Body of pancreas (tissue), 4 donors: ENCODE data around the gene HOXD3. TPM values are rescaled to one million over a fixed set of nuclear protein-coding genes. Genes with fewer than 3 reads are reported as not detected.
A peak's percentile ranks its signal among the peaks of the same experiment; 100 is the strongest.

Experiments
- ATAC-seq: fragments of 150-250 bp; one replicate; pipeline ENCODE4 v1.9.1; 2016
- DNase-seq, 4 donors: peaks; one replicate each; pipeline ENCODE4 v3.0.0-alpha.2; 2019
- H3K27ac ChIP-seq, 4 donors: fragments of 200-600 bp; sonication (generic); 1 replicate in 3 of 4; 2 replicates in 1 of 4; pipeline versions ENCODE4 v1.5.1 to v1.6.1; 2016 to 2019; ENCODE audit warnings: mild to moderate bottlenecking in 1 of 4, mixed read lengths in 1 of 4, moderate library complexity in 1 of 4
- H3K27me3 ChIP-seq, 2 donors: fragments of 200-600 bp; sonication (generic); one replicate each; pipeline ENCODE4 v1.6.0; 2016; ENCODE audit warnings: mild to moderate bottlenecking in 1 of 2
- H3K36me3 ChIP-seq, 2 donors: fragments of 200-600 bp; sonication (generic); replicated peaks in 1 of 2; 2 replicates each; pipeline ENCODE4 v1.5.1; 2016; ENCODE audit warnings: low read depth in 2 of 2; ENCODE audit not compliant: insufficient read depth in 1 of 2
- H3K4me1 ChIP-seq: fragments of 200-600 bp; sonication (generic); one replicate; pipeline ENCODE4 v1.6.0; 2016
- H3K4me3 ChIP-seq, 2 donors: fragments of 200-600 bp; sonication (generic); 1 replicate in 1 of 2; 2 replicates in 1 of 2; pipeline ENCODE4 v1.5.1; 2016 to 2019
- H3K9me3 ChIP-seq, 3 donors: fragments of 200-600 bp; sonication (generic); 1 replicate in 2 of 3; 2 replicates in 1 of 3; pipeline ENCODE4 v1.5.1; 2016
- POLR2A ChIP-seq, 3 donors: fragments of 450-650 bp; IDR thresholded peaks; one replicate each; pipeline ENCODE4 v1.6.1; 2016; ENCODE audit warnings: antibody characterized with exemption in 3 of 3, mild to moderate bottlenecking in 2 of 3
- WGBS, 2 donors: methylation state at CpG; one replicate each; pipeline ENCODE4 v1.1.5; 2017; 5-methylcytosine and 5-hydroxymethylcytosine counted together
- intact Hi-C: fragments of 100-400 bp; cut with DNase I; formaldehyde crosslinking; loops from one replicate; pipeline ENCODE4 v1.15.1; 2023
- total RNA-seq, 2 donors: library from RNA; depleted of rRNA; stranded (reverse); fragments of >200 nt; gene quantifications; one replicate each; pipeline ENCODE4 v1.1.0, GENCODE V29; 2016
- TF ChIP-seq, protein P1 (sequence below), 7 experiments: fragments of 450-650 bp in 4 of 7; fragments of 200-600 bp in 3 of 7; sonication (generic) in 3 of 7; IDR thresholded peaks; one replicate each; pipeline ENCODE4 v1.5.1; 2016 to 2019; ENCODE audit warnings: antibody characterized with exemption in 7 of 7

The HOXD3 gene
- total RNA-seq, 2 donors from 2014 or later, result 0.26 TPM; not detected in 1

DNA sequence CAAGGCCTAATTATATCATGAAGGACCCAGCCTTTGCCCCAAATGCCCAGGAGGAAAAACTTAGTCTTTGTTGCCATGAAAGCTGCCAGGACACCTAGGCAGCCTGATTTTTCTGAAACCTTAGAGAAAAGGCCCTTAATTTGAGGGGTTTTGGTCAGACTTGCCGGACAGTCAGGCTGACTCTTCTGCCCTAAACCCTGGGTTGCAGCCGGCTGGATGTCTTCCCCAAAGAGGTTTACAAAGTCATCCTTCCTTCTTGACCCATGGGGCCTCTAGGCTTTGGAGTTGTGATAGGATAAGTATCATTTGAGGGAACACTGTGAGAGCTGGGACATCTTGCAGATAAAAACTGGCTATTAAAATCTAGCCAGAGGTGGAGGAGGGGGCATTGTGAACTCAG, 28.9 kb downstream of the HOXD3 start:
- no peaks in the 10 kb centered on the region for H3K36me3 ChIP-seq
- peaks cover 0 to 32% of the 10 kb centered on the region in 2 donors for H3K27me3 ChIP-seq
- intact Hi-C loops, result no loop called here
- H3K4me1 ChIP-seq, result peaks cover 34% of the 10 kb centered on the region
- DNase-seq (no peak), ATAC-seq (no peak)
- H3K9me3 ChIP-seq, result no peaks in the 10 kb centered on the region
- 81 to 93% methylated on average over 2 of the region's 2 CpGs for WGBS, 2 donors
- no peak overlapping the region for H3K4me3 ChIP-seq
- H3K27ac ChIP-seq, result no peak overlapping the region
- TF ChIP-seq, protein P1, sequence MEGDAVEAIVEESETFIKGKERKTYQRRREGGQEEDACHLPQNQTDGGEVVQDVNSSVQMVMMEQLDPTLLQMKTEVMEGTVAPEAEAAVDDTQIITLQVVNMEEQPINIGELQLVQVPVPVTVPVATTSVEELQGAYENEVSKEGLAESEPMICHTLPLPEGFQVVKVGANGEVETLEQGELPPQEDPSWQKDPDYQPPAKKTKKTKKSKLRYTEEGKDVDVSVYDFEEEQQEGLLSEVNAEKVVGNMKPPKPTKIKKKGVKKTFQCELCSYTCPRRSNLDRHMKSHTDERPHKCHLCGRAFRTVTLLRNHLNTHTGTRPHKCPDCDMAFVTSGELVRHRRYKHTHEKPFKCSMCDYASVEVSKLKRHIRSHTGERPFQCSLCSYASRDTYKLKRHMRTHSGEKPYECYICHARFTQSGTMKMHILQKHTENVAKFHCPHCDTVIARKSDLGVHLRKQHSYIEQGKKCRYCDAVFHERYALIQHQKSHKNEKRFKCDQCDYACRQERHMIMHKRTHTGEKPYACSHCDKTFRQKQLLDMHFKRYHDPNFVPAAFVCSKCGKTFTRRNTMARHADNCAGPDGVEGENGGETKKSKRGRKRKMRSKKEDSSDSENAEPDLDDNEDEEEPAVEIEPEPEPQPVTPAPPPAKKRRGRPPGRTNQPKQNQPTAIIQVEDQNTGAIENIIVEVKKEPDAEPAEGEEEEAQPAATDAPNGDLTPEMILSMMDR (IDR thresholded peaks at IDR 0.05), result no peak
- TF ChIP-seq POLR2A (IDR thresholded peaks at IDR 0.05), result no peak

DNA sequence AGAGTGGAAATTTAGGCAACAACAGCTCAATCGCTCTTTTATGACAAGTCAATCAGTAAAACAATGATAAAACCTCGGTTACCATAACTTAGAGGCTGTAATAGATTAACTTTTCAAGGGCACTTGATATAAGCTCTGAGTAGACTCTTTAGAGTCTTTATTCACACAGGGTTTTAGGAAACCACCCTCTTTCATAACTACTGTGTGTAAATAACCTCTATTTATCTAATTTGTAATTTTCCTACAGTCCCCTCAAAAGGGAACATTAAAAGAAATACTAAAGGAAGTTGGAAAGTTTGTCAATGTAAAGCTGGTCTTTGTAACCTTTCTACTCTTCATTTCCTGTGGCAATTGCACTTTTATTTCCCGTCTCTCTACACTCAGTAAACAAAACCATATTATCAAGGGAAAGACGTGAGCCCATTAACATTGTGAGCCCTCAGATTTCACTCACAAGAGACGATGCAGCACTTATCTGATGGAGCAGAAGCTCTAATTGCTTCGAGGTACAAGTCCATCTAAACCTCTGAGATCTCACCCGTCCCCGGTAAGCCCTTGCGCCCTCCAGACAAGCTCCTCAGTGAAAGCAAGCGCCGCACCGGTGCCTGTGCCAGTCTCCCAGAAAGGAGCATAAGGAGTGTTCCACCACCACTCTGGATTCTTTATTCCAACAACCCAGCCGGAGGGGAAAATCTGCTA, 30.2 kb downstream of the HOXD3 start:
- ATAC-seq (peak; percentile 34), DNase-seq (no peak)
- TF ChIP-seq, protein P1 (IDR thresholded peaks at IDR 0.05), result no peak
- TF ChIP-seq POLR2A (IDR thresholded peaks at IDR 0.05), result no peak
- Histone ChIP-seq H3K4me1 (peaks cover 34% of the 10 kb centered on the region), H3K36me3 (no peaks in the 10 kb centered on the region), H3K27ac (no peak overlapping the region), H3K4me3 (peak overlapping the region in 1 of 2 donors; percentile 12), H3K27me3 (peaks cover 0 to 34% of the 10 kb centered on the region in 2 donors), H3K9me3 (no peaks in the 10 kb centered on the region)
- WGBS, 2 donors, result 2 to 9% methylated on average over 11 to 13 of the region's 13 CpGs
- intact Hi-C loops, result no loop called here

DNA sequence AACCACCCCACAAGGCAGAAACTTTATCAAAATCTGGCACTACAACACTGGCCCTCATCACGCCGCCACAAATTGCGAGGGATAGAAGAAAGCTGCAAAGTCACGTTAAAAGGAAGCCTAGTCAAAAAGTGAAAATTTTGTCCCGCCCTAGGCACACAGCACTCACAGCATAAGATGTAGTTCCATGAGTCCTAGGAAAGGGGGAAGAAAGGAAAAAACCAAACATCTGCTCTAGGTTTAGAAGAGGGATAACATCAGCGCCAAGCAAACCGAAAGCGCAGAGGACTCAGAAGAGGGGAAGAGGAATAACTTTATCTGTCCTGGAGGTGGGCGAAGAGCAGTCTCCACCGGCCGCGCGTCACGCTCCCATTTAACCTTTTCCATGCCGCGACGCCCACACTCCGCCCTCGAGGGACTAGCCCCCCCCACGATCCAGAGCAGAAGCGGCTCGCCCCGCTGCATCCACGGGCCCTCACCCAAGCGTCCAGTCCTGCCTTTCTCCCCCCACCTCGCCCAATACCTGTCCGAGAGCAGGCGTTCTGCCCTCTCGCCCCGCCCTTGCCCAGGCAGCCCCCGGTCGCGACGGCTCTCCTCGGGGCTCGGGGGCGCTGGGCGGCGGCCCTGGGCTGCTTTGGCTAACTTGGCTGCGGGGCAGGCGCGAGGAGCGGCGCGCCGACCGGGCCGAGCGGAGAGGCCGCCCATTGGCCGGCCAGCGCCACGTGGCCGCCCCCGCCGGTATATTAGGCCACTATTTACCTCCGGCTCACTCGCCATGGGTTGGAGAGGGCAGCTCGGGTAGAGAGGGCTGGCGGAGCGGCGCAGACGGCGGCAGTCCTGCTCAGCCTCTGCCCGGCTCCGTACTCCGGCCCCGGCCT, 31.0 kb downstream of the HOXD3 start, which contains the start of gene HOXD1:
Gene HOXD1 (plus strand): TSS at position 770 of the 875 bp plus-strand sequence. CDS start 134 bp downstream, outside the sequence.
- intact Hi-C loops, result no loop called here
- peak; percentile 76 for ATAC-seq
- TF ChIP-seq POLR2A (IDR thresholded peaks at IDR 0.05), result peak in 1 of 3 donors; percentile 21
- TF ChIP-seq, protein P1 (IDR thresholded peaks at IDR 0.05), result no peak
- peak in 3 of 4 donors; percentile 31 to 57 (median 41) for DNase-seq
- Histone ChIP-seq H3K4me1 (peaks cover 34% of the 10 kb centered on the region), H3K9me3 (no peaks in the 10 kb centered on the region), H3K4me3 (peak within 1 kb of the TSS; percentile 12 to 28), H3K27ac (no peak within 1 kb of the TSS), H3K27me3 (peaks cover 2 to 34% of the 10 kb centered on the region in 2 donors), H3K36me3 (no peaks in the 10 kb centered on the region)
- WGBS, 2 donors, result 1 to 4% methylated on average over 17 to 51 of the region's 68 CpGs

DNA sequence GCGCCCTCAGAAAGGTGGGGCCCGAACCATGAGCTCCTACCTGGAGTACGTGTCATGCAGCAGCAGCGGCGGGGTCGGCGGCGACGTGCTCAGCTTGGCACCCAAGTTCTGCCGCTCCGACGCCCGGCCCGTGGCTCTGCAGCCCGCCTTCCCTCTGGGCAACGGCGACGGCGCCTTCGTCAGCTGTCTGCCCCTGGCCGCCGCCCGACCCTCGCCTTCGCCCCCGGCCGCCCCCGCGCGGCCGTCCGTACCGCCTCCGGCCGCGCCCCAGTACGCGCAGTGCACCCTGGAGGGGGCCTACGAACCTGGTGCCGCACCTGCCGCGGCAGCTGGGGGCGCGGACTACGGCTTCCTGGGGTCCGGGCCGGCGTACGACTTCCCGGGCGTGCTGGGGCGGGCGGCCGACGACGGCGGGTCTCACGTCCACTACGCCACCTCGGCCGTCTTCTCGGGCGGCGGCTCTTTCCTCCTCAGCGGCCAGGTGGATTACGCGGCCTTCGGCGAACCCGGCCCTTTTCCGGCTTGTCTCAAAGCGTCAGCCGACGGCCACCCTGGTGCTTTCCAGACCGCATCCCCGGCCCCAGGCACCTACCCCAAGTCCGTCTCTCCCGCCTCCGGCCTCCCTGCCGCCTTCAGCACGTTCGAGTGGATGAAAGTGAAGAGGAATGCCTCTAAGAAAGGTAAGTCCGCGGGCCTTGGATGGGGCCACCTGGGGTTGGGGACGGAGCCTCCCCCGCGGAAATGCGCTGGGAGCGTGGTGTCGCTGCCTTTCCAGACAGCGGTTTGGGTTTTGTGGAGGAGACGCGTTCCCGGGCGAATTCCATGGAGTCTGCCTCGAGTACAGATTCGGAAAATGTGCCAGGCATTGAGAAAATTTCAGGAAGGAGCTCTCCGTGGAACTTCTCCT, 31.9 kb downstream of the HOXD3 start:
- peaks cover 34% of the 10 kb centered on the region for H3K4me1 ChIP-seq
- peaks cover 4 to 27% of the 10 kb centered on the region in 2 donors for H3K27me3 ChIP-seq
- H3K9me3 ChIP-seq, result no peaks in the 10 kb centered on the region
- TF ChIP-seq, protein P1 (IDR thresholded peaks at IDR 0.05), result no peak
- no peak for TF ChIP-seq POLR2A (IDR thresholded peaks at IDR 0.05)
- peak overlapping the region in 1 of 2 donors; percentile 12 for H3K4me3 ChIP-seq
- DNase-seq, result peak in 1 of 4 donors; percentile 14
- H3K27ac ChIP-seq, result no peak overlapping the region
- ATAC-seq, result peak; percentile 16
- intact Hi-C loops, result no loop called here
- H3K36me3 ChIP-seq, result no peaks in the 10 kb centered on the region
- 3 to 4% methylated on average over 24 to 91 of the region's 98 CpGs for WGBS, 2 donors
